T-helper 2 cell treated with Interferon-gamma antibody and Interleukin-4, amounts not matched to agents 5 μg/mL and 100 μg/mL, for 36 hours (primary cell): ENCODE results near the gene CCDC34.

ENCODE experiments used
- DNase-seq: peaks from one replicate; pipeline ENCODE4 v3.0.0; 2021; ENCODE audit warnings: low spot score
- H3K27ac Mint-ChIP-seq: one replicate; pipeline ENCODE4 v1.8.0; 2021; ENCODE audit warnings: mild to moderate bottlenecking, mixed read lengths
- H3K27me3 Mint-ChIP-seq: one replicate; pipeline ENCODE4 v1.8.0; 2021; ENCODE audit warnings: low read depth, mixed read lengths
- H3K36me3 Mint-ChIP-seq: one replicate; pipeline ENCODE4 v1.8.0; 2021; ENCODE audit warnings: low read depth, mixed read lengths
- H3K4me1 Mint-ChIP-seq: one replicate; pipeline ENCODE4 v1.8.0; 2021; ENCODE audit warnings: low read depth, mixed read lengths
- H3K4me3 Mint-ChIP-seq: one replicate; pipeline ENCODE4 v1.8.0; 2022; ENCODE audit warnings: mild to moderate bottlenecking, moderate library complexity, mixed read lengths
- H3K9me3 Mint-ChIP-seq: one replicate; pipeline ENCODE4 v1.8.0; 2021; ENCODE audit warnings: mixed read lengths

The CCDC34 gene

GRCh38 chr11:27386181-27386845 is 23.3 kb upstream of the CCDC34 start:
- DNase-seq = no peak
- Mint-ChIP-seq H3K27me3 (peaks cover 29% of the 10 kb centered on the region), H3K27ac (no peak overlapping the region), H3K4me1 (peaks cover 11% of the 10 kb centered on the region), H3K4me3 (no peak overlapping the region), H3K9me3 (no peaks in the 10 kb centered on the region), H3K36me3 (no peaks in the 10 kb centered on the region)

GRCh38 chr11:27385245-27385644 is 22.2 kb upstream of the CCDC34 start:
- no peak for DNase-seq
- no peaks in the 10 kb centered on the region for H3K36me3 Mint-ChIP-seq
- no peak overlapping the region for H3K4me3 Mint-ChIP-seq
- peaks cover 31% of the 10 kb centered on the region for H3K27me3 Mint-ChIP-seq
- H3K27ac Mint-ChIP-seq = no peak overlapping the region
- no peaks in the 10 kb centered on the region for H3K9me3 Mint-ChIP-seq
- peaks cover 11% of the 10 kb centered on the region for H3K4me1 Mint-ChIP-seq

- H3K27ac Mint-ChIP-seq = no peak overlapping the region
- no peak for DNase-seq
- H3K4me3 Mint-ChIP-seq = no peak overlapping the region
- no peaks in the 10 kb centered on the region for H3K36me3 Mint-ChIP-seq
- H3K9me3 Mint-ChIP-seq = no peaks in the 10 kb centered on the region
- H3K4me1 Mint-ChIP-seq = peaks cover 10% of the 10 kb centered on the region
- H3K27me3 Mint-ChIP-seq = peaks cover 39% of the 10 kb centered on the region
Observed at GRCh38 chr11:27384227-27384626, 21.2 kb upstream of the CCDC34 start.

- Mint-ChIP-seq H3K9me3 (no peaks in the 10 kb centered on the region), H3K27ac (no peak overlapping the region), H3K27me3 (peaks cover 43% of the 10 kb centered on the region), H3K4me1 (peaks cover 5% of the 10 kb centered on the region), H3K36me3 (no peaks in the 10 kb centered on the region), H3K4me3 (no peak overlapping the region)
- DNase-seq = no peak
Observed at GRCh38 chr11:27383645-27384044, 20.6 kb upstream of the CCDC34 start.

GRCh38 chr11:27381238-27381666 is 18.2 kb upstream of the CCDC34 start:
- Mint-ChIP-seq H3K4me3 (no peak overlapping the region), H3K27me3 (peaks cover 49% of the 10 kb centered on the region), H3K36me3 (no peaks in the 10 kb centered on the region), H3K9me3 (no peaks in the 10 kb centered on the region), H3K4me1 (no peaks in the 10 kb centered on the region), H3K27ac (no peak overlapping the region)
- DNase-seq = no peak

GRCh38 chr11:27380771-27381170 is 17.8 kb upstream of the CCDC34 start:
- no peak overlapping the region for H3K27ac Mint-ChIP-seq
- H3K36me3 Mint-ChIP-seq = no peaks in the 10 kb centered on the region
- no peaks in the 10 kb centered on the region for H3K4me1 Mint-ChIP-seq
- no peaks in the 10 kb centered on the region for H3K9me3 Mint-ChIP-seq
- peaks cover 47% of the 10 kb centered on the region for H3K27me3 Mint-ChIP-seq
- DNase-seq = no peak
- H3K4me3 Mint-ChIP-seq = no peak overlapping the region

GRCh38 chr11:27379449-27379848 is 16.4 kb upstream of the CCDC34 start:
- Mint-ChIP-seq H3K27me3 (peaks cover 43% of the 10 kb centered on the region), H3K27ac (no peak overlapping the region), H3K36me3 (no peaks in the 10 kb centered on the region), H3K4me1 (no peaks in the 10 kb centered on the region), H3K9me3 (no peaks in the 10 kb centered on the region), H3K4me3 (no peak overlapping the region)
- no peak for DNase-seq

- Mint-ChIP-seq H3K4me1 (no peaks in the 10 kb centered on the region), H3K9me3 (no peaks in the 10 kb centered on the region), H3K27ac (no peak overlapping the region), H3K36me3 (no peaks in the 10 kb centered on the region), H3K27me3 (peaks cover 26% of the 10 kb centered on the region), H3K4me3 (no peak overlapping the region)
- DNase-seq = no peak
Observed at GRCh38 chr11:27375370-27375769, 12.4 kb upstream of the CCDC34 start.

GRCh38 chr11:27373856-27374602 is 11.0 kb upstream of the CCDC34 start:
- H3K36me3 Mint-ChIP-seq = no peaks in the 10 kb centered on the region
- no peaks in the 10 kb centered on the region for H3K4me1 Mint-ChIP-seq
- H3K27me3 Mint-ChIP-seq = peaks cover 17% of the 10 kb centered on the region
- no peak overlapping the region for H3K27ac Mint-ChIP-seq
- no peak overlapping the region for H3K4me3 Mint-ChIP-seq
- H3K9me3 Mint-ChIP-seq = no peaks in the 10 kb centered on the region
- no peak for DNase-seq

- Mint-ChIP-seq H3K27ac (no peak overlapping the region), H3K9me3 (no peaks in the 10 kb centered on the region), H3K4me3 (no peak overlapping the region), H3K36me3 (no peaks in the 10 kb centered on the region), H3K27me3 (peaks cover 17% of the 10 kb centered on the region), H3K4me1 (no peaks in the 10 kb centered on the region)
- DNase-seq = no peak
Observed at GRCh38 chr11:27373392-27373791, 10.4 kb upstream of the CCDC34 start.

GRCh38 chr11:27372164-27372563 is 9.1 kb upstream of the CCDC34 start:
- Mint-ChIP-seq H3K36me3 (no peaks in the 10 kb centered on the region), H3K4me1 (no peaks in the 10 kb centered on the region), H3K27me3 (peaks cover 15% of the 10 kb centered on the region), H3K27ac (no peak overlapping the region), H3K9me3 (no peaks in the 10 kb centered on the region), H3K4me3 (no peak overlapping the region)
- DNase-seq = no peak

GRCh38 chr11:27371489-27371888 is 8.5 kb upstream of the CCDC34 start:
- DNase-seq = no peak
- H3K9me3 Mint-ChIP-seq = no peaks in the 10 kb centered on the region
- H3K4me1 Mint-ChIP-seq = no peaks in the 10 kb centered on the region
- H3K4me3 Mint-ChIP-seq = no peak overlapping the region
- no peak overlapping the region for H3K27ac Mint-ChIP-seq
- peaks cover 10% of the 10 kb centered on the region for H3K27me3 Mint-ChIP-seq
- no peaks in the 10 kb centered on the region for H3K36me3 Mint-ChIP-seq

- Mint-ChIP-seq H3K36me3 (no peaks in the 10 kb centered on the region), H3K9me3 (no peaks in the 10 kb centered on the region), H3K4me3 (no peak overlapping the region), H3K27me3 (peaks cover 10% of the 10 kb centered on the region), H3K27ac (no peak overlapping the region), H3K4me1 (no peaks in the 10 kb centered on the region)
- no peak for DNase-seq
Observed at GRCh38 chr11:27370374-27370773, 7.4 kb upstream of the CCDC34 start.

- Mint-ChIP-seq H3K4me3 (no peak overlapping the region), H3K36me3 (no peaks in the 10 kb centered on the region), H3K27ac (no peak overlapping the region), H3K9me3 (no peaks in the 10 kb centered on the region), H3K27me3 (peaks cover 8% of the 10 kb centered on the region), H3K4me1 (peaks cover 8% of the 10 kb centered on the region)
- DNase-seq = no peak
Observed at GRCh38 chr11:27367881-27368280, 4.9 kb upstream of the CCDC34 start.
